ENCODE data around the gene CR1L. TPM values are rescaled to one million over a fixed set of nuclear protein-coding genes. Genes with fewer than 3 reads are reported as not detected.

The CR1L gene
- total and polyA plus RNA-seq, 9 of the 15 experiments (the other 6 are each of a cell fraction or from before 2014, with no cell fraction given), result 10.1 to 74.8 (median 34.3) TPM

DNA sequence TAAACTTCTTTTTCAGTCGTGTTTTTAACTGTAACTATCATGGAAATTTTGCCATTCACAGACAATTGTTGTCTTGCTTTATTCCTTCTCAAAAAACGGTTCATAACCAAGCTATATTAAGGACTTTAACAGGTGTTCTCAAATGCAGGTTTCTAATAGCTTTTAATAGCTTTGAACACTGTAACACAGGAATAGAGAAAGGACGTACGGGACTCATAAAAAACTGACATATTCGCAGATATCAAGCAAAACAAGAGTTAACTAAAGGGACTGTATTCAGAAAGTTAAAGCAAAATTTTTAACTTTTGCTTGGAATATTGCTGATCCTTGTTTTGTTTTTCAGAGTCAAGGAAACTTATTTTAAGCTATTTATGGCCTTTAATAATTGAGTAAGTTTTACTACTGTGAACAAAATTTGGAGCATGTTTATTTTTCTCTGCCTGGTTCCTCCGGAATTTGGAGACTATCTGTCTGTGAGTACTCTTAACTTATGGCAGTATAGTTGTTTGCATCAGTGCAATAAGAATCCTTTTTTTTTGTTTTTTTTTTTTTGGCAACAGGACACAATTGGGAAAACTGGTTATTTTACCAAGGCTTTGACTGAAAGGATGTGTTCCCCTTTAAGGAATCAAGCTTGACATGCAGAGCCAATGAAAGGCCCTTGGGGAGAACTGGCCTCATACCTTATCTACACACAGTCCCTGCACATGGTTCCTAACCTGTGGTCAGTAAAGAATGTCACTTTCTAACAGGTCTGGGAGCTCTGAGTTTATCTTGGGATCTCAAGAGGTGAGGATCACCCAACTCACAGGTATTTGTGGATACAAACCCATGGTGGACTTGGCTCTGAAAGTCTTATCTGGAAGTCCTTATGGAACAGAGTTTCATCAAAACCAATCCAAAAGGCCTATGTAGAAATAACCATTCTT lies 101.2 kb downstream of the CR1L start (continued):
- TF ChIP-seq, protein P1, sequence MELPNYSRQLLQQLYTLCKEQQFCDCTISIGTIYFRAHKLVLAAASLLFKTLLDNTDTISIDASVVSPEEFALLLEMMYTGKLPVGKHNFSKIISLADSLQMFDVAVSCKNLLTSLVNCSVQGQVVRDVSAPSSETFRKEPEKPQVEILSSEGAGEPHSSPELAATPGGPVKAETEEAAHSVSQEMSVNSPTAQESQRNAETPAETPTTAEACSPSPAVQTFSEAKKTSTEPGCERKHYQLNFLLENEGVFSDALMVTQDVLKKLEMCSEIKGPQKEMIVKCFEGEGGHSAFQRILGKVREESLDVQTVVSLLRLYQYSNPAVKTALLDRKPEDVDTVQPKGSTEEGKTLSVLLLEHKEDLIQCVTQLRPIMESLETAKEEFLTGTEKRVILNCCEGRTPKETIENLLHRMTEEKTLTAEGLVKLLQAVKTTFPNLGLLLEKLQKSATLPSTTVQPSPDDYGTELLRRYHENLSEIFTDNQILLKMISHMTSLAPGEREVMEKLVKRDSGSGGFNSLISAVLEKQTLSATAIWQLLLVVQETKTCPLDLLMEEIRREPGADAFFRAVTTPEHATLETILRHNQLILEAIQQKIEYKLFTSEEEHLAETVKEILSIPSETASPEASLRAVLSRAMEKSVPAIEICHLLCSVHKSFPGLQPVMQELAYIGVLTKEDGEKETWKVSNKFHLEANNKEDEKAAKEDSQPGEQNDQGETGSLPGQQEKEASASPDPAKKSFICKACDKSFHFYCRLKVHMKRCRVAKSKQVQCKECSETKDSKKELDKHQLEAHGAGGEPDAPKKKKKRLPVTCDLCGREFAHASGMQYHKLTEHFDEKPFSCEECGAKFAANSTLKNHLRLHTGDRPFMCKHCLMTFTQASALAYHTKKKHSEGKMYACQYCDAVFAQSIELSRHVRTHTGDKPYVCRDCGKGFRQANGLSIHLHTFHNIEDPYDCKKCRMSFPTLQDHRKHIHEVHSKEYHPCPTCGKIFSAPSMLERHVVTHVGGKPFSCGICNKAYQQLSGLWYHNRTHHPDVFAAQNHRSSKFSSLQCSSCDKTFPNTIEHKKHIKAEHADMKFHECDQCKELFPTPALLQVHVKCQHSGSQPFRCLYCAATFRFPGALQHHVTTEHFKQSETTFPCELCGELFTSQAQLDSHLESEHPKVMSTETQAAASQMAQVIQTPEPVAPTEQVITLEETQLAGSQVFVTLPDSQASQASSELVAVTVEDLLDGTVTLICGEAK (IDR thresholded peaks at IDR 0.05), result peak; percentile 55; the same call in 1 of the 2 replicates
- TF ChIP-seq, protein P1 (CRISPR knock-in tag; IDR thresholded peaks at IDR 0.05), result no peak
- TF ChIP-seq NR3C1 (CRISPR knock-in tag; IDR thresholded peaks at IDR 0.05) (no peak), CEBPG (CRISPR knock-in tag; IDR thresholded peaks at IDR 0.05) (no peak), CEBPG (tag; conservative IDR thresholded peaks at IDR 0.05 in 1 of 2, IDR thresholded peaks at IDR 0.05 in 1 of 2) (no peak), TSC22D4 (tag; IDR thresholded peaks at IDR 0.05) (no peak), PHF21A (IDR thresholded peaks at IDR 0.05; ENCODE audit: borderline replicate concordance, low read depth) (no peak), COPS2 (conservative IDR thresholded peaks at IDR 0.05) (no peak), ZNF583 (CRISPR knock-in tag; IDR thresholded peaks at IDR 0.05) (0 out of 2 replicates have a peak, but pooled peaks have one; percentile 50), JUN (IDR thresholded peaks at IDR 0.05; ENCODE audit: borderline replicate concordance, low read depth, low read length) (0 out of 2 replicates have a peak, but pooled peaks have one; percentile 59), JUN (CRISPR knock-in tag; IDR thresholded peaks at IDR 0.05; ENCODE audit: borderline replicate concordance) (no peak), ZNF143 (CRISPR knock-in tag; IDR thresholded peaks at IDR 0.05) (no peak), FOXK2 (conservative IDR thresholded peaks at IDR 0.05 in 1 of 2, IDR thresholded peaks at IDR 0.05 in 1 of 2; ENCODE audit: low read depth in 2 of 2) (peak; percentile 44 to 64; a peak in 3 of 4 replicates), SMARCA5 (IDR thresholded peaks at IDR 0.05) (0 out of 2 replicates have a peak, but pooled peaks have one; percentile 15), TCF7 (IDR thresholded peaks at IDR 0.05; ENCODE audit: borderline replicate concordance) (no peak), ZNF311 (CRISPR knock-in tag; IDR thresholded peaks at IDR 0.05) (no peak), HNRNPL (IDR thresholded peaks at IDR 0.05; ENCODE audit: low read depth, low read length) (no peak), CSDE1 (IDR thresholded peaks at IDR 0.05) (no peak)
- TF ChIP-seq, protein P2, sequence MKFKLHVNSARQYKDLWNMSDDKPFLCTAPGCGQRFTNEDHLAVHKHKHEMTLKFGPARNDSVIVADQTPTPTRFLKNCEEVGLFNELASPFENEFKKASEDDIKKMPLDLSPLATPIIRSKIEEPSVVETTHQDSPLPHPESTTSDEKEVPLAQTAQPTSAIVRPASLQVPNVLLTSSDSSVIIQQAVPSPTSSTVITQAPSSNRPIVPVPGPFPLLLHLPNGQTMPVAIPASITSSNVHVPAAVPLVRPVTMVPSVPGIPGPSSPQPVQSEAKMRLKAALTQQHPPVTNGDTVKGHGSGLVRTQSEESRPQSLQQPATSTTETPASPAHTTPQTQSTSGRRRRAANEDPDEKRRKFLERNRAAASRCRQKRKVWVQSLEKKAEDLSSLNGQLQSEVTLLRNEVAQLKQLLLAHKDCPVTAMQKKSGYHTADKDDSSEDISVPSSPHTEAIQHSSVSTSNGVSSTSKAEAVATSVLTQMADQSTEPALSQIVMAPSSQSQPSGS (CRISPR knock-in tag; IDR thresholded peaks at IDR 0.05), result no peak

Measured in K562 (cell line).